HT1080 (cell line): ENCODE results near the gene LCN12. TPM values are rescaled to one million over a fixed set of nuclear protein-coding genes. Genes with fewer than 3 reads are reported as not detected.

ENCODE experiments used
- total RNA-seq: library from RNA; depleted of rRNA; stranded (reverse); fragments of >200 nt; shearing (Covaris generic); gene quantifications from 2 replicates; pipeline ENCODE4 v1.2.3, GENCODE V29; 2014; rRNA removed

Gene LCN12
- total RNA-seq, 1 experiment from 2014 or later: not detected

Other genes with a start within 250 kb of the LCN12 start
- gene DIPK1B, start 239.7 kb upstream of the LCN12 start, total RNA-seq: 2.4 and 4.5 TPM in 2 replicates
- gene LCN10, start 209.3 kb upstream of the LCN12 start, total RNA-seq: not detected in 2 replicates
- gene LCN6, start 203.7 kb upstream of the LCN12 start, total RNA-seq: not detected in 2 replicates
- not detected in 2 replicates for gene LCN8, start 194.0 kb upstream of the LCN12 start, total RNA-seq
- not detected in 2 replicates for gene LCN15, start 187.8 kb upstream of the LCN12 start, total RNA-seq
- 52.5 and 71.5 TPM in 2 replicates for gene TMEM141, start 160.9 kb upstream of the LCN12 start, total RNA-seq
- gene CCDC183, start 155.9 kb upstream of the LCN12 start, total RNA-seq: not detected in 2 replicates
- 87.9 and 90.9 TPM in 2 replicates for gene RABL6, start 144.3 kb upstream of the LCN12 start, total RNA-seq
- 0.87 and 1.5 TPM in 2 replicates for gene AJM1, start 109.8 kb upstream of the LCN12 start, total RNA-seq
- 124 and 165 TPM in 2 replicates for gene PHPT1, start 102.9 kb upstream of the LCN12 start, total RNA-seq
- 5.5 and 7.4 TPM in 2 replicates for gene MAMDC4, start 99.9 kb upstream of the LCN12 start, total RNA-seq
- gene EDF1, start 86.0 kb upstream of the LCN12 start, total RNA-seq: 301 and 357 TPM in 2 replicates
- gene TRAF2, start 65.8 kb upstream of the LCN12 start, total RNA-seq: 16.9 and 18.5 TPM in 2 replicates
- 171 and 188 TPM in 2 replicates for gene FBXW5, start 7.5 kb upstream of the LCN12 start, total RNA-seq
- gene C8G, start 7.0 kb upstream of the LCN12 start, total RNA-seq: 0.47 TPM in 1 of 2 replicates, not detected in the other
- not detected in 2 replicates for gene PTGDS, start 25.2 kb downstream of the LCN12 start, total RNA-seq
- gene LCNL1, start 30.7 kb downstream of the LCN12 start, total RNA-seq: not detected in 2 replicates
- 68.0 and 77.8 TPM in 2 replicates for gene PAXX, start 40.1 kb downstream of the LCN12 start, total RNA-seq
- gene CLIC3, start 44.3 kb downstream of the LCN12 start, total RNA-seq: 1.0 and 1.7 TPM in 2 replicates
- gene ABCA2, start 76.0 kb downstream of the LCN12 start, total RNA-seq: 7.5 and 9.0 TPM in 2 replicates
- not detected in 2 replicates for gene FUT7, start 79.8 kb downstream of the LCN12 start, total RNA-seq
- 31.5 and 39.2 TPM in 2 replicates for gene NPDC1, start 93.9 kb downstream of the LCN12 start, total RNA-seq
- gene ENTPD2, start 101.8 kb downstream of the LCN12 start, total RNA-seq: not detected in 2 replicates
- gene SAPCD2, start 118.3 kb downstream of the LCN12 start, total RNA-seq: 58.5 and 69.2 TPM in 2 replicates
- gene UAP1L1, start 125.2 kb downstream of the LCN12 start, total RNA-seq: 12.0 and 15.6 TPM in 2 replicates
- gene MAN1B1, start 134.7 kb downstream of the LCN12 start, total RNA-seq: 56.1 and 59.3 TPM in 2 replicates
- 43.8 and 45.5 TPM in 2 replicates for gene DPP7, start 162.5 kb downstream of the LCN12 start, total RNA-seq
- gene GRIN1, start 186.9 kb downstream of the LCN12 start, total RNA-seq: not detected in 2 replicates
- not detected in 2 replicates for gene LRRC26, start 217.8 kb downstream of the LCN12 start, total RNA-seq
- gene TMEM210, start 219.8 kb downstream of the LCN12 start, total RNA-seq: not detected in 2 replicates
- gene ANAPC2, start 236.3 kb downstream of the LCN12 start, total RNA-seq: 18.5 and 27.2 TPM in 2 replicates
- 101 and 138 TPM in 2 replicates for gene SSNA1, start 236.4 kb downstream of the LCN12 start, total RNA-seq
- 12.0 and 13.6 TPM in 2 replicates for gene TPRN, start 248.5 kb downstream of the LCN12 start, total RNA-seq